SK-N-SH (cell line): ENCODE measurements around the gene C10orf143. TPM values are rescaled to one million over a fixed set of nuclear protein-coding genes. Genes with fewer than 3 reads are reported as not detected.

Experiments used
- CTCF ChIA-PET: fragments of 300-600, 350-600 bp; formaldehyde crosslinking; extraction: SDS; loops from one replicate; lab custom pipeline; 2021; lab: Yijun Ruan, JAX
- POLR2A ChIA-PET: fragments of 350-600 bp; sonication (Branson Sonifier 250); formaldehyde crosslinking; extraction: SDS; loops from one replicate; lab custom pipeline; 2020; ENCODE audit warnings: antibody characterized with exemption, inconsistent platforms; lab: Yijun Ruan, JAX
- DNase-seq: peaks from one replicate; pipeline ENCODE4 v3.0.0; 2012
- H2AFZ ChIP-seq: fragments of 200-600 bp; sonication (generic); 2 replicates; pipeline ENCODE4 v1.8.1; 2016; ENCODE audit warnings: antibody characterized with exemption, mild to moderate bottlenecking, low read depth
- H3F3A ChIP-seq: fragments of 200-600 bp; sonication (generic); replicated peaks from 2 replicates; pipeline ENCODE3; 2016; ENCODE audit warnings: antibody characterized with exemption, mild to moderate bottlenecking; ENCODE audit not compliant: insufficient read depth
- H3K27ac ChIP-seq, 2 experiments: fragments of 200-500 bp in 1 of 2; fragments of 200-600 bp in 1 of 2; sonication (Bioruptor generic) in 1 of 2; sonication (generic), shearing (Covaris generic) in 1 of 2; 2 replicates each; pipeline versions ENCODE4 v1.5.1 to v1.6.1; 2014 to 2016; ENCODE audit warnings: low read depth in 2 of 2, inconsistent platforms in 1 of 2, low read length in 1 of 2, mild to moderate bottlenecking in 1 of 2, mixed read lengths in 1 of 2
- H3K27me3 ChIP-seq: fragments of 200-600 bp; sonication (generic), shearing (Covaris generic); 2 replicates; pipeline ENCODE4 v1.6.1; 2016; ENCODE audit warnings: mixed run types; ENCODE audit not compliant: insufficient read depth
- H3K36me3 ChIP-seq, 2 experiments: fragments of 200-500 bp in 1 of 2; fragments of 200-600 bp in 1 of 2; sonication (Bioruptor generic) in 1 of 2; sonication (generic) in 1 of 2; replicated peaks in 1 of 2; 2 replicates each; pipeline versions ENCODE3 to v1.5.1; 2014 to 2016; ENCODE audit warnings: low read length in 1 of 2, mild to moderate bottlenecking in 1 of 2; ENCODE audit not compliant: insufficient read depth in 2 of 2, control insufficient read depth in 1 of 2
- H3K4me1 ChIP-seq, 2 experiments: fragments of 200-500 bp in 1 of 2; fragments of 200-600 bp in 1 of 2; sonication (Bioruptor generic) in 1 of 2; sonication (generic), shearing (Covaris generic) in 1 of 2; 2 replicates each; pipeline versions ENCODE4 v1.5.1 to v1.6.1; 2014 to 2016; ENCODE audit warnings: low read depth in 1 of 2, low read length in 1 of 2, mixed run types in 1 of 2; ENCODE audit not compliant: insufficient read depth in 2 of 2, control insufficient read depth in 1 of 2
- H3K4me2 ChIP-seq: fragments of 200-600 bp; sonication (generic), shearing (Covaris generic); 2 replicates; pipeline ENCODE4 v1.6.1; 2017; ENCODE audit warnings: mixed run types
- H3K4me3 ChIP-seq, 2 experiments: fragments of 200-500 bp in 1 of 2; fragments of 200-600 bp in 1 of 2; sonication (Bioruptor generic) in 1 of 2; sonication (generic), shearing (Covaris generic) in 1 of 2; 2 replicates each; pipeline versions ENCODE4 v1.5.1 to v1.8.1; 2014 to 2016; ENCODE audit warnings: low read depth in 2 of 2, inconsistent platforms in 1 of 2, low read length in 1 of 2, mild to moderate bottlenecking in 1 of 2, mixed read lengths in 1 of 2, moderate library complexity in 1 of 2
- H3K79me2 ChIP-seq: fragments of 200-600 bp; sonication (generic); 2 replicates; pipeline ENCODE4 v1.8.1; 2017; ENCODE audit warnings: mild to moderate bottlenecking; ENCODE audit not compliant: insufficient read depth
- H3K9ac ChIP-seq: fragments of 200-600 bp; sonication (generic); 2 replicates; pipeline ENCODE4 v1.6.1; 2017; ENCODE audit warnings: mixed run types
- H3K9me2 ChIP-seq: fragments of 200-600 bp; sonication (generic); 2 replicates; pipeline ENCODE4 v1.6.1; 2017; ENCODE audit warnings: mixed run types
- H3K9me3 ChIP-seq: fragments of 200-600 bp; sonication (generic); 2 replicates; pipeline ENCODE4 v1.6.1; 2017; ENCODE audit warnings: mixed run types, mild to moderate bottlenecking, moderate library complexity
- H4K20me1 ChIP-seq: fragments of 200-600 bp; sonication (generic); 2 replicates; pipeline ENCODE4 v1.6.1; 2017; ENCODE audit warnings: mild to moderate bottlenecking, mixed run types; ENCODE audit not compliant: insufficient read depth
- EP300 ChIP-seq, 2 experiments: IDR thresholded peaks; 2 replicates each; pipeline versions ENCODE4 v1.4.0 to v1.6.1; 2012; ENCODE audit warnings: borderline replicate concordance in 1 of 2, low read depth in 1 of 2, low read length in 1 of 2
- FOSL2 ChIP-seq: IDR thresholded peaks from 2 replicates; pipeline ENCODE4 v1.4.0; 2012; ENCODE audit warnings: low read depth, mild to moderate bottlenecking, moderate library complexity, borderline replicate concordance
- FOXJ3 ChIP-seq: sonication (generic); formaldehyde crosslinking; IDR thresholded peaks from 2 replicates; pipeline ENCODE4 v1.5.1; 2020; ENCODE audit warnings: mild to moderate bottlenecking, missing genetic modification reagents
- FOXM1 ChIP-seq: IDR thresholded peaks from 2 replicates; pipeline ENCODE4 v1.4.0; 2012; ENCODE audit warnings: low read depth, mild to moderate bottlenecking
- GABPA ChIP-seq: IDR thresholded peaks from 2 replicates; pipeline ENCODE4 v1.4.0; 2012; ENCODE audit warnings: low read depth, mild to moderate bottlenecking
- GATA2 ChIP-seq: sonication (generic); formaldehyde crosslinking; IDR thresholded peaks from 2 replicates; pipeline ENCODE4 v1.5.0; 2020; ENCODE audit warnings: mild to moderate bottlenecking, missing genetic modification reagents
- MEF2A ChIP-seq: IDR thresholded peaks from 2 replicates; pipeline ENCODE4 v1.4.0; 2012; ENCODE audit warnings: low read depth, borderline replicate concordance
- NFIC ChIP-seq: IDR thresholded peaks from 2 replicates; pipeline ENCODE4 v1.4.0; 2012; ENCODE audit warnings: borderline replicate concordance
- NRF1 ChIP-seq: IDR thresholded peaks from 2 replicates; pipeline ENCODE4 v1.6.1; 2012; ENCODE audit warnings: low read depth, mild to moderate bottlenecking, low read length
- PBX3 ChIP-seq: IDR thresholded peaks from 2 replicates; pipeline ENCODE4; 2012
- POLR2AphosphoS5 ChIP-seq: IDR thresholded peaks from 2 replicates; pipeline ENCODE4 v1.6.1; 2012; ENCODE audit warnings: low read depth, low read length
- RAD21 ChIP-seq: IDR thresholded peaks from 2 replicates; pipeline ENCODE4 v1.6.1; 2012; ENCODE audit warnings: mild to moderate bottlenecking, low read length
- REST ChIP-seq: IDR thresholded peaks from 2 replicates; pipeline ENCODE4 v1.6.1; 2012; ENCODE audit warnings: mild to moderate bottlenecking, low read depth, low read length, moderate library complexity
- RXRA ChIP-seq: IDR thresholded peaks from 2 replicates; pipeline ENCODE4 v1.4.0; 2012; ENCODE audit warnings: low read depth, mild to moderate bottlenecking, borderline replicate concordance
- TEAD4 ChIP-seq: IDR thresholded peaks from 2 replicates; pipeline ENCODE4 v1.4.0; 2012; ENCODE audit warnings: mild to moderate bottlenecking, borderline replicate concordance; ENCODE audit not compliant: insufficient read depth
- USF1 ChIP-seq: IDR thresholded peaks from 2 replicates; pipeline ENCODE4 v1.4.0; 2012; ENCODE audit warnings: low read depth, borderline replicate concordance
- YY1 ChIP-seq: IDR thresholded peaks from 2 replicates; pipeline ENCODE4 v1.4.0; 2012; ENCODE audit warnings: low read depth, mild to moderate bottlenecking
- WGBS: methylation state at CpG from one replicate; pipeline ENCODE4 v1.1.6; 2017; ENCODE audit warnings: low lambda C conversion rate; 5-methylcytosine and 5-hydroxymethylcytosine counted together
- polyA plus RNA-seq, 3 experiments: library from polyadenylated mRNA; depleted of rRNA; stranded (reverse); fragments of >200 nt; gene quantifications; 2 replicates each; pipeline ENCODE4 v1.2.3, GENCODE V29; 2012
- TF ChIP-seq, protein P1 (sequence below): fragments of 150-350 bp; IDR thresholded peaks from 2 replicates; pipeline ENCODE4 v1.6.1; 2016; ENCODE audit warnings: mild to moderate bottlenecking, low read depth, low read length
- TF ChIP-seq, protein P2 (sequence below): fragments of 150-350 bp; IDR thresholded peaks from 2 replicates; pipeline ENCODE4 v1.6.1; 2017; ENCODE audit warnings: antibody characterized with exemption, low read length, low read depth, borderline replicate concordance
- TF ChIP-seq, protein P3 (sequence below): fragments of 200-600 bp; sonication (generic); IDR thresholded peaks from 2 replicates; pipeline ENCODE4 v1.6.1; 2017; ENCODE audit warnings: antibody characterized with exemption, mild to moderate bottlenecking, moderate library complexity

C10orf143 gene
- polyA plus RNA-seq, 1 of the 3 experiments (the other 2 are of a cell fraction) = 2.2 TPM

DNA sequence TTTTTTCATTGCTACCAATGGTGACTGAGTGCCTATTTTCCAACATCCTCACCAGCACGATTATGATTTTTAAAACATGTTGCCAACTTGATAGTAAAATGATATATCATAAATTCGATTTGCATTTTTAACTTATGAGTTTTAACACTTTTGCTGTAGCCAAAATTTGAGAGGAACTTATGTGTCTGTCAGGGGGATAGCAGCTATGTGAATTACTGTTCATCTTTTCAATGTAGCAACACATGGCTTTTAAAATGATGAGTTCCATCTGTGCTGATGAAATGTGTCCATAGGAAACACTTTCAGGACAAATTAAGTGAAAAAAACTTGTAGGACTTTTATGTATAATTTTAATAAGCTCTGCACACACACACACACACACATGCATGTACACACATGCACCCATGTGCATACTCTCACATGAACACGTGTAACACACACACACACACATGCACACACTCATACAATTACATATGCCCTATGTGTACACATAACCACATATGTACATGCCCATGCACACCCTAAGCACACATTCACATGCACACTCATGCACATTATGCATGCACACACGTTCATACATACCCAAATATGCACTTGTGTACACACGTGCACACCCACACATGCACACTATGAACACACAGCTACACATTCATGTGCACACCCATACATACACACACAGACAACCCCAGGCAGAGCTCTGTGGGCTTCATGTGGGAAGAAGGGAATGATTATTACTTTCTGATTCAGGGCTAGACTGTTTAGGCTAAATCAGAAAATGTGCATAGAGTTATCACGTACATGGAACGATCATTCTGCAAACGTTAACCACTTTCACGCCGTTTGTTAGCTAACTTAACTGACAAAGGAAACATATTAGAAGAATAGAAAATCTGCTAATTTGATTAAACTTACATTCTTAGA is 68.9 kb downstream of the C10orf143 start:
- Histone ChIP-seq H3K9me2 (no peaks in the 10 kb centered on the region), H3F3A (no peaks in the 10 kb centered on the region), H3K27me3 (no peaks in the 10 kb centered on the region), H3K9me3 (no peaks in the 10 kb centered on the region), H4K20me1 (no peaks in the 10 kb centered on the region), H3K4me3 (no peak overlapping the region), H3K27ac (no peak overlapping the region), H3K4me1 (no peaks in the 10 kb centered on the region), H3K79me2 (no peaks in the 10 kb centered on the region), H3K4me2 (no peak overlapping the region)
- DNase-seq = no peak
- CTCF ChIA-PET = interaction anchor here (0.9 kb wide), 1 partner anchor 1778 kb away, joined by 3 read pairs; no protein-coding TSS in a partner anchor
- no peak for TF ChIP-seq FOXJ3 (CRISPR knock-in tag)
- TF ChIP-seq REST = no peak
- no peak for TF ChIP-seq NRF1
- TF ChIP-seq GATA2 = no peak
- TF ChIP-seq FOXM1 = no peak
- TF ChIP-seq POLR2AphosphoS5 = no peak
- no peak for TF ChIP-seq FOSL2
- no peak for TF ChIP-seq TEAD4
- no peak for TF ChIP-seq USF1
- no peak for TF ChIP-seq RXRA
- TF ChIP-seq NFIC = no peak
- TF ChIP-seq RAD21 = no peak
- no peak for TF ChIP-seq GABPA
- TF ChIP-seq, protein P1, sequence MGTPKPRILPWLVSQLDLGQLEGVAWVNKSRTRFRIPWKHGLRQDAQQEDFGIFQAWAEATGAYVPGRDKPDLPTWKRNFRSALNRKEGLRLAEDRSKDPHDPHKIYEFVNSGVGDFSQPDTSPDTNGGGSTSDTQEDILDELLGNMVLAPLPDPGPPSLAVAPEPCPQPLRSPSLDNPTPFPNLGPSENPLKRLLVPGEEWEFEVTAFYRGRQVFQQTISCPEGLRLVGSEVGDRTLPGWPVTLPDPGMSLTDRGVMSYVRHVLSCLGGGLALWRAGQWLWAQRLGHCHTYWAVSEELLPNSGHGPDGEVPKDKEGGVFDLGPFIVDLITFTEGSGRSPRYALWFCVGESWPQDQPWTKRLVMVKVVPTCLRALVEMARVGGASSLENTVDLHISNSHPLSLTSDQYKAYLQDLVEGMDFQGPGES = no peak
- TF ChIP-seq, protein P2, sequence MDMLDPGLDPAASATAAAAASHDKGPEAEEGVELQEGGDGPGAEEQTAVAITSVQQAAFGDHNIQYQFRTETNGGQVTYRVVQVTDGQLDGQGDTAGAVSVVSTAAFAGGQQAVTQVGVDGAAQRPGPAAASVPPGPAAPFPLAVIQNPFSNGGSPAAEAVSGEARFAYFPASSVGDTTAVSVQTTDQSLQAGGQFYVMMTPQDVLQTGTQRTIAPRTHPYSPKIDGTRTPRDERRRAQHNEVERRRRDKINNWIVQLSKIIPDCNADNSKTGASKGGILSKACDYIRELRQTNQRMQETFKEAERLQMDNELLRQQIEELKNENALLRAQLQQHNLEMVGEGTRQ = no peak
- no peak for TF ChIP-seq EP300 (IDR thresholded peaks at IDR 0.05; ENCODE audit: borderline replicate concordance in 1 of 2, low read depth in 1 of 2, low read length in 1 of 2)
- no peak for TF ChIP-seq PBX3
- TF ChIP-seq, protein P3, sequence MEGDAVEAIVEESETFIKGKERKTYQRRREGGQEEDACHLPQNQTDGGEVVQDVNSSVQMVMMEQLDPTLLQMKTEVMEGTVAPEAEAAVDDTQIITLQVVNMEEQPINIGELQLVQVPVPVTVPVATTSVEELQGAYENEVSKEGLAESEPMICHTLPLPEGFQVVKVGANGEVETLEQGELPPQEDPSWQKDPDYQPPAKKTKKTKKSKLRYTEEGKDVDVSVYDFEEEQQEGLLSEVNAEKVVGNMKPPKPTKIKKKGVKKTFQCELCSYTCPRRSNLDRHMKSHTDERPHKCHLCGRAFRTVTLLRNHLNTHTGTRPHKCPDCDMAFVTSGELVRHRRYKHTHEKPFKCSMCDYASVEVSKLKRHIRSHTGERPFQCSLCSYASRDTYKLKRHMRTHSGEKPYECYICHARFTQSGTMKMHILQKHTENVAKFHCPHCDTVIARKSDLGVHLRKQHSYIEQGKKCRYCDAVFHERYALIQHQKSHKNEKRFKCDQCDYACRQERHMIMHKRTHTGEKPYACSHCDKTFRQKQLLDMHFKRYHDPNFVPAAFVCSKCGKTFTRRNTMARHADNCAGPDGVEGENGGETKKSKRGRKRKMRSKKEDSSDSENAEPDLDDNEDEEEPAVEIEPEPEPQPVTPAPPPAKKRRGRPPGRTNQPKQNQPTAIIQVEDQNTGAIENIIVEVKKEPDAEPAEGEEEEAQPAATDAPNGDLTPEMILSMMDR = no peak
- no peak for TF ChIP-seq YY1
- TF ChIP-seq MEF2A = no peak
- TF ChIP-seq, all 33 proteins: peak for 0
- H3K9ac ChIP-seq = no peak overlapping the region
- no peaks in the 10 kb centered on the region for H3K36me3 ChIP-seq
- H2AFZ ChIP-seq = no peak overlapping the region
- WGBS = 47% methylated on average over 10 of the region's 10 CpGs
- POLR2A ChIA-PET = no interaction called here
